HepG2 (cell line): Measurements from ENCODE around the gene ZNF280A. TPM values are rescaled to one million over a fixed set of nuclear protein-coding genes. Genes with fewer than 3 reads are reported as not detected.

Experiments
- NFE2L2 ChIP-seq: fragments of 150-350 bp; IDR thresholded peaks from 2 replicates; pipeline ENCODE4 v1.6.1; 2014; ENCODE audit warnings: low read length
- RBAK ChIP-seq: sonication (generic); formaldehyde crosslinking; IDR thresholded peaks from 2 replicates; pipeline ENCODE4 v1.5.1; 2020; ENCODE audit warnings: mild to moderate bottlenecking, missing genetic modification reagents
- ZC3H4 ChIP-seq: sonication (generic); formaldehyde crosslinking; IDR thresholded peaks from 2 replicates; pipeline ENCODE4 v1.4.0; 2020; ENCODE audit warnings: missing genetic modification reagents, borderline replicate concordance
- ZFAT ChIP-seq: sonication (generic); formaldehyde crosslinking; conservative IDR thresholded peaks from 2 replicates; pipeline ENCODE4 v1.8.1; 2023; ENCODE audit warnings: missing genetic modification reagents, inconsistent platforms
- ZNF251 ChIP-seq: sonication (generic); formaldehyde crosslinking; IDR thresholded peaks from 2 replicates; pipeline ENCODE4 v1.9.0; 2021; ENCODE audit warnings: mild to moderate bottlenecking, missing genetic modification reagents
- ZNF33A ChIP-seq: sonication (generic); formaldehyde crosslinking; IDR thresholded peaks from 2 replicates; pipeline ENCODE4 v1.5.1; 2020; ENCODE audit warnings: missing genetic modification reagents, mild to moderate bottlenecking, moderate library complexity, borderline replicate concordance
- ZNF776 ChIP-seq: sonication (generic); formaldehyde crosslinking; IDR thresholded peaks from 2 replicates; pipeline ENCODE4 v1.4.0; 2020; ENCODE audit warnings: mild to moderate bottlenecking, missing genetic modification reagents
- polyA plus RNA-seq, 8 experiments: library from polyadenylated mRNA; depleted of rRNA in 3 of 8; stranded (reverse) in 7 of 8; unstranded in 1 of 8; fragments of >200 nt; fragmentation: Illumina TruSeq in 4 of 8; extraction: Trizol in 4 of 8; gene quantifications; 2 replicates each; pipeline versions ENCODE4 v1.2.1 to v1.2.3, GENCODE V29; 2011 to 2016; ENCODE audit warnings: low read depth in 4 of 8, missing spikeins in 1 of 8, mixed read lengths in 1 of 8; ENCODE audit not compliant: insufficient read depth in 1 of 8
- total RNA-seq, 5 experiments: library from RNA; depleted of rRNA; stranded (reverse); fragments of >200 nt; fragmentation: Illumina TruSeq; extraction: Trizol; gene quantifications; 2 replicates each; pipeline ENCODE4 v1.2.3, GENCODE V29; 2016; ENCODE audit warnings: low read depth in 1 of 5
- TF ChIP-seq, protein P1 (sequence below): sonication (generic); formaldehyde crosslinking; IDR thresholded peaks from 2 replicates; pipeline ENCODE4 v1.5.0; 2020; ENCODE audit warnings: mild to moderate bottlenecking, missing genetic modification reagents
- TF ChIP-seq, protein P2 (sequence below): sonication (generic); formaldehyde crosslinking; IDR thresholded peaks from 2 replicates; pipeline ENCODE4 v1.5.1; 2020; ENCODE audit warnings: missing genetic modification reagents, mild to moderate bottlenecking, borderline replicate concordance
- TF ChIP-seq, protein P3 (sequence below): sonication (generic); formaldehyde crosslinking; IDR thresholded peaks from 2 replicates; pipeline ENCODE4 v1.4.0; 2020; ENCODE audit warnings: missing genetic modification reagents
- TF ChIP-seq, protein P4 (sequence below): sonication (generic); formaldehyde crosslinking; IDR thresholded peaks from 2 replicates; pipeline ENCODE4 v1.4.0; 2020; ENCODE audit warnings: missing genetic modification reagents, mild to moderate bottlenecking, borderline replicate concordance
- TF ChIP-seq, protein P5 (sequence below): sonication (generic); formaldehyde crosslinking; IDR thresholded peaks from 2 replicates; pipeline ENCODE4 v1.5.0; 2020; ENCODE audit warnings: missing genetic modification reagents
- TF ChIP-seq, protein P6 (sequence below): IDR thresholded peaks from 2 replicates; pipeline ENCODE4 v1.6.1; 2018; ENCODE audit warnings: missing genetic modification reagents

Gene ZNF280A
- total and polyA plus RNA-seq, 2 of the 13 experiments (the other 11 are each of a cell fraction or from before 2014, with no cell fraction given) = 1.4 to 2.9 TPM

DNA sequence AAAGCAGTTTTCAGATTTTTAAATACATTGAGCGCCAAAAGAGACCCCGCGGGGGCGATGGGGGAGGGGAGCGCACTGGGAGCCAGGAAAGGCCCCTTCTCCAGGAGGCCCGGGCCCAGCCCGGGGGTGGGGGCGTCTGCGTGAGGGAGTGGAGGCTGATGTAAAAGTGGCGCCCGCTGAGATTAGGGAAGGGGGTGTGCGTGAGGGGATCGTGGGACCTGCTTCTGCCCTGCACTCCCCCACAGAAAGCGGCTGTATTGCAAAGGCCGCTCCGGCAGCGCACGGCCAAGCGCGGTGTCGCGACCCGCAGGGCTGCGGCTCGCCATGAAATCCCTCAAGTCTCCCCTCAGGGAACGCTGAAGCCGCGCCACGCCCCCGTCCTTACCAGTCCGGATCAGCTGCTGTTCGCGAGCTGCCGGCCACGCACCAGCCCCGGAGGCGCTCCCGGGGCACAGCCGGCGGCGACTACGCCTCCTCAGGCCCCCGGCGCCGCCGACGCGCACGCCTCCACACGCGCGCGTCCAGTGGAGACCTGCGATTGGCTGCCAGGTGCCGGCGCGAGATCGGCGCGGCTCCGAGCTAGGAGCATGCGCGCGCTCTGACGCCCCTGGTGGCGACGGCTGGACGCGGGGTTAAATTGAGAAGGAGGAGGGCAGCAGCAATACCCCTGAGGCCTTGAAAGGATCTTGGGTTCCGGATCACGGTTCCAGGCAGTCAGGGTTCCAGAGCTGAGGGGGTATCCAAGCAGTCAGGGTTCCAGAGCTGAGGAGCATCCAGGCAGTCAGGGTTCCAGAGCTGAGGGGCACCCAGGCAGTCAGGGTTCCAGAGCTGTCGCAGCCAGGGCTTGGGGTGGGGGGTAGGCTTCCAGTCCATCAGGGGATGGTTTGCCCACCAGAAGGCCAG lies 11.5 kb downstream of the ZNF280A start, which contains the start of gene ZNF280B (continued):
- TF ChIP-seq ZNF33A (CRISPR knock-in tag) (no peak), ZFAT (CRISPR knock-in tag) (no peak), ZNF776 (no peak; the same call in 1 of the 2 replicates), ZC3H4 (no peak), ZNF251 (CRISPR knock-in tag) (no peak), NFE2L2 (no peak), RBAK (CRISPR knock-in tag) (no peak)
- TF ChIP-seq, protein P1, sequence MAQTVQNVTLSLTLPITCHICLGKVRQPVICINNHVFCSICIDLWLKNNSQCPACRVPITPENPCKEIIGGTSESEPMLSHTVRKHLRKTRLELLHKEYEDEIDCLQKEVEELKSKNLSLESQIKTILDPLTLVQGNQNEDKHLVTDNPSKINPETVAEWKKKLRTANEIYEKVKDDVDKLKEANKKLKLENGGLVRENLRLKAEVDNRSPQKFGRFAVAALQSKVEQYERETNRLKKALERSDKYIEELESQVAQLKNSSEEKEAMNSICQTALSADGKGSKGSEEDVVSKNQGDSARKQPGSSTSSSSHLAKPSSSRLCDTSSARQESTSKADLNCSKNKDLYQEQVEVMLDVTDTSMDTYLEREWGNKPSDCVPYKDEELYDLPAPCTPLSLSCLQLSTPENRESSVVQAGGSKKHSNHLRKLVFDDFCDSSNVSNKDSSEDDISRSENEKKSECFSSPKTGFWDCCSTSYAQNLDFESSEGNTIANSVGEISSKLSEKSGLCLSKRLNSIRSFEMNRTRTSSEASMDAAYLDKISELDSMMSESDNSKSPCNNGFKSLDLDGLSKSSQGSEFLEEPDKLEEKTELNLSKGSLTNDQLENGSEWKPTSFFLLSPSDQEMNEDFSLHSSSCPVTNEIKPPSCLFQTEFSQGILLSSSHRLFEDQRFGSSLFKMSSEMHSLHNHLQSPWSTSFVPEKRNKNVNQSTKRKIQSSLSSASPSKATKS = no peak
- TF ChIP-seq, protein P2, sequence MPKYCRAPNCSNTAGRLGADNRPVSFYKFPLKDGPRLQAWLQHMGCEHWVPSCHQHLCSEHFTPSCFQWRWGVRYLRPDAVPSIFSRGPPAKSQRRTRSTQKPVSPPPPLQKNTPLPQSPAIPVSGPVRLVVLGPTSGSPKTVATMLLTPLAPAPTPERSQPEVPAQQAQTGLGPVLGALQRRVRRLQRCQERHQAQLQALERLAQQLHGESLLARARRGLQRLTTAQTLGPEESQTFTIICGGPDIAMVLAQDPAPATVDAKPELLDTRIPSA (CRISPR knock-in tag) = no peak; the same call in 1 of the 2 replicates
- TF ChIP-seq, protein P3, sequence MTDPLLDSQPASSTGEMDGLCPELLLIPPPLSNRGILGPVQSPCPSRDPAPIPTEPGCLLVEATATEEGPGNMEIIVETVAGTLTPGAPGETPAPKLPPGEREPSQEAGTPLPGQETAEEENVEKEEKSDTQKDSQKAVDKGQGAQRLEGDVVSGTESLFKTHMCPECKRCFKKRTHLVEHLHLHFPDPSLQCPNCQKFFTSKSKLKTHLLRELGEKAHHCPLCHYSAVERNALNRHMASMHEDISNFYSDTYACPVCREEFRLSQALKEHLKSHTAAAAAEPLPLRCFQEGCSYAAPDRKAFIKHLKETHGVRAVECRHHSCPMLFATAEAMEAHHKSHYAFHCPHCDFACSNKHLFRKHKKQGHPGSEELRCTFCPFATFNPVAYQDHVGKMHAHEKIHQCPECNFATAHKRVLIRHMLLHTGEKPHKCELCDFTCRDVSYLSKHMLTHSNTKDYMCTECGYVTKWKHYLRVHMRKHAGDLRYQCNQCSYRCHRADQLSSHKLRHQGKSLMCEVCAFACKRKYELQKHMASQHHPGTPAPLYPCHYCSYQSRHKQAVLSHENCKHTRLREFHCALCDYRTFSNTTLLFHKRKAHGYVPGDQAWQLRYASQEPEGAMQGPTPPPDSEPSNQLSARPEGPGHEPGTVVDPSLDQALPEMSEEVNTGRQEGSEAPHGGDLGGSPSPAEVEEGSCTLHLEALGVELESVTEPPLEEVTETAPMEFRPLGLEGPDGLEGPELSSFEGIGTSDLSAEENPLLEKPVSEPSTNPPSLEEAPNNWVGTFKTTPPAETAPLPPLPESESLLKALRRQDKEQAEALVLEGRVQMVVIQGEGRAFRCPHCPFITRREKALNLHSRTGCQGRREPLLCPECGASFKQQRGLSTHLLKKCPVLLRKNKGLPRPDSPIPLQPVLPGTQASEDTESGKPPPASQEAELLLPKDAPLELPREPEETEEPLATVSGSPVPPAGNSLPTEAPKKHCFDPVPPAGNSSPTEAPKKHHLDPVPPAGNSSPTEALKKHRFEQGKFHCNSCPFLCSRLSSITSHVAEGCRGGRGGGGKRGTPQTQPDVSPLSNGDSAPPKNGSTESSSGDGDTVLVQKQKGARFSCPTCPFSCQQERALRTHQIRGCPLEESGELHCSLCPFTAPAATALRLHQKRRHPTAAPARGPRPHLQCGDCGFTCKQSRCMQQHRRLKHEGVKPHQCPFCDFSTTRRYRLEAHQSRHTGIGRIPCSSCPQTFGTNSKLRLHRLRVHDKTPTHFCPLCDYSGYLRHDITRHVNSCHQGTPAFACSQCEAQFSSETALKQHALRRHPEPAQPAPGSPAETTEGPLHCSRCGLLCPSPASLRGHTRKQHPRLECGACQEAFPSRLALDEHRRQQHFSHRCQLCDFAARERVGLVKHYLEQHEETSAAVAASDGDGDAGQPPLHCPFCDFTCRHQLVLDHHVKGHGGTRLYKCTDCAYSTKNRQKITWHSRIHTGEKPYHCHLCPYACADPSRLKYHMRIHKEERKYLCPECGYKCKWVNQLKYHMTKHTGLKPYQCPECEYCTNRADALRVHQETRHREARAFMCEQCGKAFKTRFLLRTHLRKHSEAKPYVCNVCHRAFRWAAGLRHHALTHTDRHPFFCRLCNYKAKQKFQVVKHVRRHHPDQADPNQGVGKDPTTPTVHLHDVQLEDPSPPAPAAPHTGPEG = no peak
- TF ChIP-seq, protein P4, sequence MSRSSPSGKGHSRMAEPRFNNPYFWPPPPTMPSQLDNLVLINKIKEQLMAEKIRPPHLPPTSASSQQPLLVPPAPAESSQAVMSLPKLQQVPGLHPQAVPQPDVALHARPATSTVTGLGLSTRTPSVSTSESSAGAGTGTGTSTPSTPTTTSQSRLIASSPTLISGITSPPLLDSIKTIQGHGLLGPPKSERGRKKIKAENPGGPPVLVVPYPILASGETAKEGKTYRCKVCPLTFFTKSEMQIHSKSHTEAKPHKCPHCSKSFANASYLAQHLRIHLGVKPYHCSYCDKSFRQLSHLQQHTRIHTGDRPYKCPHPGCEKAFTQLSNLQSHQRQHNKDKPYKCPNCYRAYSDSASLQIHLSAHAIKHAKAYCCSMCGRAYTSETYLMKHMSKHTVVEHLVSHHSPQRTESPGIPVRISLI (CRISPR knock-in tag) = no peak
- TF ChIP-seq, protein P5, sequence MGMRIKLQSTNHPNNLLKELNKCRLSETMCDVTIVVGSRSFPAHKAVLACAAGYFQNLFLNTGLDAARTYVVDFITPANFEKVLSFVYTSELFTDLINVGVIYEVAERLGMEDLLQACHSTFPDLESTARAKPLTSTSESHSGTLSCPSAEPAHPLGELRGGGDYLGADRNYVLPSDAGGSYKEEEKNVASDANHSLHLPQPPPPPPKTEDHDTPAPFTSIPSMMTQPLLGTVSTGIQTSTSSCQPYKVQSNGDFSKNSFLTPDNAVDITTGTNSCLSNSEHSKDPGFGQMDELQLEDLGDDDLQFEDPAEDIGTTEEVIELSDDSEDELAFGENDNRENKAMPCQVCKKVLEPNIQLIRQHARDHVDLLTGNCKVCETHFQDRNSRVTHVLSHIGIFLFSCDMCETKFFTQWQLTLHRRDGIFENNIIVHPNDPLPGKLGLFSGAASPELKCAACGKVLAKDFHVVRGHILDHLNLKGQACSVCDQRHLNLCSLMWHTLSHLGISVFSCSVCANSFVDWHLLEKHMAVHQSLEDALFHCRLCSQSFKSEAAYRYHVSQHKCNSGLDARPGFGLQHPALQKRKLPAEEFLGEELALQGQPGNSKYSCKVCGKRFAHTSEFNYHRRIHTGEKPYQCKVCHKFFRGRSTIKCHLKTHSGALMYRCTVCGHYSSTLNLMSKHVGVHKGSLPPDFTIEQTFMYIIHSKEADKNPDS (CRISPR knock-in tag) = no peak
- TF ChIP-seq, protein P6, sequence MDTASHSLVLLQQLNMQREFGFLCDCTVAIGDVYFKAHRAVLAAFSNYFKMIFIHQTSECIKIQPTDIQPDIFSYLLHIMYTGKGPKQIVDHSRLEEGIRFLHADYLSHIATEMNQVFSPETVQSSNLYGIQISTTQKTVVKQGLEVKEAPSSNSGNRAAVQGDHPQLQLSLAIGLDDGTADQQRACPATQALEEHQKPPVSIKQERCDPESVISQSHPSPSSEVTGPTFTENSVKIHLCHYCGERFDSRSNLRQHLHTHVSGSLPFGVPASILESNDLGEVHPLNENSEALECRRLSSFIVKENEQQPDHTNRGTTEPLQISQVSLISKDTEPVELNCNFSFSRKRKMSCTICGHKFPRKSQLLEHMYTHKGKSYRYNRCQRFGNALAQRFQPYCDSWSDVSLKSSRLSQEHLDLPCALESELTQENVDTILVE (CRISPR knock-in tag) = 0 out of 2 replicates have a peak, but pooled peaks have one; percentile 53
